HepG2 (cell line): ENCODE data around the gene LRP1B. TPM values are rescaled to one million over a fixed set of nuclear protein-coding genes. Genes with fewer than 3 reads are reported as not detected.

ENCODE experiments used
- ATAC-seq: fragments of 200-7000 bp; cut with Tn5 transposase; 3 replicates; pipeline ENCODE4 v1.9.1; 2020; ENCODE audit warnings: mild to moderate bottlenecking, moderate library complexity
- BruUV-seq: library from RNA; stranded (reverse); fragments of 400-500 nt; replicated peaks from 2 replicates; lab custom pipeline; 2021; lab: Mats Ljungman, UMichigan
- CTCF ChIA-PET: fragments of 300-600 bp; formaldehyde crosslinking; extraction: SDS; loops from one replicate; lab custom pipeline; 2021; ENCODE audit warnings: low total read pairs, inconsistent platforms, low intra/inter-chr PET ratio; lab: Yijun Ruan, JAX
- POLR2A ChIA-PET: fragments of 350-600 bp; sonication (Branson Sonifier 250); formaldehyde crosslinking; loops from one replicate; lab custom pipeline; 2020; ENCODE audit warnings: antibody characterized with exemption, inconsistent platforms; lab: Yijun Ruan, JAX
- DNase-seq: peaks from one replicate; pipeline ENCODE4 v3.0.0-alpha.2; 2015; ENCODE audit warnings: low spot score
- FAIRE-seq: peaks from 3 replicates; lab custom pipeline; 2011; peaks lifted over from hg19 to GRCh38; lab: Jason Lieb, UNC
- H2AFZ ChIP-seq: one replicate; pipeline ENCODE4 v1.6.1; 2011; ENCODE audit warnings: low read length, inconsistent platforms
- H3K27ac ChIP-seq: fragments of 300-600 bp; 3 replicates; pipeline ENCODE4 v1.8.0; 2011; ENCODE audit warnings: mixed run types, mild to moderate bottlenecking, mixed read lengths, low read length, inconsistent platforms; ENCODE audit not compliant: insufficient read depth; ENCODE audit errors: extremely low read length
- H3K27me3 ChIP-seq, 2 experiments: fragments of 200-600 bp in 1 of 2; 2 replicates in 1 of 2; 3 replicates in 1 of 2; pipeline versions ENCODE4 v1.6.0 to v1.8.0; 2011; ENCODE audit warnings: low read length in 2 of 2, mild to moderate bottlenecking in 2 of 2, moderate library complexity in 2 of 2, inconsistent platforms in 1 of 2; ENCODE audit not compliant: insufficient read depth in 2 of 2, control insufficient read depth in 1 of 2
- H3K36me3 ChIP-seq, 2 experiments: fragments of 200-600 bp in 1 of 2; replicated peaks in 1 of 2; 2 replicates in 1 of 2; 3 replicates in 1 of 2; pipeline versions ENCODE4 v1.5.1 to v1.8.0; 2011; ENCODE audit warnings: low read length in 2 of 2, inconsistent platforms in 1 of 2; ENCODE audit not compliant: insufficient read depth in 2 of 2, control insufficient read depth in 1 of 2
- H3K4me1 ChIP-seq: 2 replicates; pipeline ENCODE4 v1.5.1; 2012; ENCODE audit warnings: low read length, inconsistent platforms; ENCODE audit not compliant: insufficient read depth
- H3K4me2 ChIP-seq: 2 replicates; pipeline ENCODE4 v1.6.0; 2011; ENCODE audit warnings: low read depth, low read length, inconsistent platforms
- H3K4me3 ChIP-seq, 3 experiments: fragments of 200-600 bp in 1 of 3; sonication (generic), shearing (Covaris generic) in 1 of 3; replicated peaks in 1 of 3; 2 replicates each; pipeline ENCODE4 v1.5.1; 2011 to 2016; ENCODE audit warnings: low read length in 3 of 3, inconsistent platforms in 2 of 3, low read depth in 2 of 3, mild to moderate bottlenecking in 2 of 3, control low read depth in 1 of 3, mixed read lengths in 1 of 3; ENCODE audit not compliant: insufficient read depth in 1 of 3
- H3K79me2 ChIP-seq: one replicate; pipeline ENCODE4 v1.6.1; 2011; ENCODE audit warnings: low read length, inconsistent platforms; ENCODE audit not compliant: insufficient read depth
- H3K9ac ChIP-seq: 2 replicates; pipeline ENCODE4 v1.6.0; 2011; ENCODE audit warnings: mild to moderate bottlenecking, low read depth, low read length, inconsistent platforms; ENCODE audit not compliant: insufficient read depth
- H3K9me3 ChIP-seq: 2 replicates; pipeline ENCODE4 v1.5.1; 2012; ENCODE audit warnings: mild to moderate bottlenecking, low read length
- H4K20me1 ChIP-seq: 2 replicates; pipeline ENCODE4 v1.6.0; 2011; ENCODE audit warnings: inconsistent platforms, mild to moderate bottlenecking, low read length, moderate library complexity; ENCODE audit not compliant: insufficient read depth
- ATF7 ChIP-seq, 2 experiments: fragments of 450-650 bp in 1 of 2; sonication (generic) in 1 of 2; formaldehyde crosslinking in 1 of 2; IDR thresholded peaks; 2 replicates each; pipeline versions ENCODE4 v1.4.0 to v1.6.1; 2016 to 2020; ENCODE audit warnings: antibody characterized with exemption in 1 of 2, mild to moderate bottlenecking in 1 of 2, missing genetic modification reagents in 1 of 2
- CENPX ChIP-seq: sonication (generic); formaldehyde crosslinking; IDR thresholded peaks from 2 replicates; pipeline ENCODE4 v1.9.0; 2021; ENCODE audit warnings: mild to moderate bottlenecking, missing genetic modification reagents, moderate library complexity
- CREB1 ChIP-seq, 2 experiments: fragments of 450-650 bp in 1 of 2; IDR thresholded peaks; 2 replicates each; pipeline ENCODE4 v1.6.1; 2016 to 2017; ENCODE audit warnings: control low read depth in 1 of 2, mild to moderate bottlenecking in 1 of 2, missing compliant biosample characterization in 1 of 2, missing genetic modification characterization in 1 of 2
- HES4 ChIP-seq: sonication (generic); formaldehyde crosslinking; IDR thresholded peaks from 2 replicates; pipeline ENCODE4 v1.9.0; 2021; ENCODE audit warnings: mild to moderate bottlenecking, missing genetic modification reagents, borderline replicate concordance
- NBN ChIP-seq: fragments of 450-650 bp; conservative IDR thresholded peaks from 2 replicates; pipeline ENCODE4 v1.6.1; 2017
- PAWR ChIP-seq: sonication (generic); formaldehyde crosslinking; IDR thresholded peaks from 2 replicates; pipeline ENCODE4 v1.4.0; 2020; ENCODE audit warnings: missing genetic modification reagents, mild to moderate bottlenecking, borderline replicate concordance
- SP4 ChIP-seq: sonication (generic); formaldehyde crosslinking; IDR thresholded peaks from 2 replicates; pipeline ENCODE4 v1.8.1; 2023; ENCODE audit warnings: mild to moderate bottlenecking, missing genetic modification reagents
- TFAP4 ChIP-seq: sonication (generic); IDR thresholded peaks from 2 replicates; pipeline ENCODE4 v1.6.1; 2016; ENCODE audit warnings: low read depth, borderline replicate concordance
- WGBS: methylation state at CpG from one replicate; pipeline ENCODE4 v1.1.6; 2017; ENCODE audit warnings: low lambda C conversion rate; 5-methylcytosine and 5-hydroxymethylcytosine counted together
- in situ Hi-C: cut with HindIII; loops from 2 replicates; pipeline ENCODE4 v1.10.0; 2017; ENCODE audit warnings: low pct_unique_long_range_greater_than_20kb; ENCODE audit not compliant: extremely low pct_ligation_motif_present
- intact Hi-C: fragments of 100-400 bp; cut with micrococcal nuclease; formaldehyde crosslinking; loops from one replicate; pipeline ENCODE4 v1.10.0; 2022; ENCODE audit not compliant: unreplicated experiment
- polyA plus RNA-seq, 8 experiments: library from polyadenylated mRNA; depleted of rRNA in 3 of 8; stranded (reverse) in 7 of 8; unstranded in 1 of 8; fragments of >200 nt; fragmentation: Illumina TruSeq in 4 of 8; extraction: Trizol in 4 of 8; gene quantifications; 2 replicates each; pipeline versions ENCODE4 v1.2.1 to v1.2.3, GENCODE V29; 2011 to 2016; ENCODE audit warnings: low read depth in 4 of 8, missing spikeins in 1 of 8, mixed read lengths in 1 of 8; ENCODE audit not compliant: insufficient read depth in 1 of 8
- total RNA-seq, 5 experiments: library from RNA; depleted of rRNA; stranded (reverse); fragments of >200 nt; fragmentation: Illumina TruSeq; extraction: Trizol; gene quantifications; 2 replicates each; pipeline ENCODE4 v1.2.3, GENCODE V29; 2016; ENCODE audit warnings: low read depth in 1 of 5
- TF ChIP-seq, protein P1 (sequence below): sonication (generic); formaldehyde crosslinking; IDR thresholded peaks from 2 replicates; pipeline ENCODE4 v1.5.0; 2020; ENCODE audit warnings: missing genetic modification reagents, mild to moderate bottlenecking, borderline replicate concordance

The LRP1B gene
- total and polyA plus RNA-seq, 2 of the 13 experiments (the other 11 are each of a cell fraction or from before 2014, with no cell fraction given), result 0.04 TPM; not detected in 1

DNA sequence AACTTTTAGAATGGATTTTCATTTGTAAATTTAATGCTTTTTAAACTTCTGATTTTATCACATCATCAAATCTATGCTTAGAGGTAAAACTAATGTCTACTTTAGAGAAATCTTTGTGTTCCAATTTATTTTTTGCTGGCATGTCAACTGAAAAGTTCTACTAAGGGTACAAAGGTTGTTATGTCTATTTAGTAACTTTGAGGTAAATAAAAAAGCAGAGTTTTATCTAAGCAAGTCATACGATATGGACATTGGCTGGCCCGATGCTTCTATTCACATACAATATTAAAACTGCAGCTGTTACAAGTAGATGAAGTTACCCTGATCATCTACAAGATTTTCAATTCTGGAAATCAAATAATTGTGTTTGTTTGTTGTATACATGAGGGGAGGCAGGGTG, 1575.1 kb downstream of the LRP1B start:
- in situ Hi-C loops, result no loop called here
- Histone ChIP-seq H2AFZ (no peak overlapping the region), H3K27me3 (no peaks in the 10 kb centered on the region), H3K9ac (no peak overlapping the region), H3K4me3 (no peak overlapping the region), H3K4me1 (no peaks in the 10 kb centered on the region), H3K9me3 (no peaks in the 10 kb centered on the region), H4K20me1 (no peaks in the 10 kb centered on the region), H3K36me3 (no peaks in the 10 kb centered on the region), H3K4me2 (no peak overlapping the region), H3K79me2 (no peaks in the 10 kb centered on the region), H3K27ac (no peak overlapping the region)
- intact Hi-C loops, result no loop called here
- DNase-seq (no peak), ATAC-seq (no peak), FAIRE-seq (no peak)
- ChIA-PET POLR2A (no interaction called here), CTCF (no interaction called here)
- WGBS, result 0% methylated on average over 2 of the region's 2 CpGs
- TF ChIP-seq, protein P1, sequence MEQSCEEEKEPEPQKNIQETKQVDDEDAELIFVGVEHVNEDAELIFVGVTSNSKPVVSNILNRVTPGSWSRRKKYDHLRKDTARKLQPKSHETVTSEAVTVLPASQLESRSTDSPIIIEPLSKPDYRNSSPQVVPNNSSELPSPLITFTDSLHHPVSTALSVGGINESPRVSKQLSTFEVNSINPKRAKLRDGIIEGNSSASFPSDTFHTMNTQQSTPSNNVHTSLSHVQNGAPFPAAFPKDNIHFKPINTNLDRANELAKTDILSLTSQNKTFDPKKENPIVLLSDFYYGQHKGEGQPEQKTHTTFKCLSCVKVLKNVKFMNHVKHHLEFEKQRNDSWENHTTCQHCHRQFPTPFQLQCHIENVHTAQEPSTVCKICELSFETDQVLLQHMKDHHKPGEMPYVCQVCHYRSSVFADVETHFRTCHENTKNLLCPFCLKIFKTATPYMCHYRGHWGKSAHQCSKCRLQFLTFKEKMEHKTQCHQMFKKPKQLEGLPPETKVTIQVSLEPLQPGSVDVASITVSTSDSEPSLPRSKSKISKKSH (CRISPR knock-in tag), result no peak
- TF ChIP-seq HES4 (CRISPR knock-in tag) (no peak), TFAP4 (no peak), NBN (no peak), SP4 (CRISPR knock-in tag) (no peak), CENPX (CRISPR knock-in tag) (no peak)
- no TSS peak for BruUV-seq

- no peak overlapping the region for H3K4me3 ChIP-seq
- TF ChIP-seq ATF7 (IDR thresholded peaks at IDR 0.05) (peak; percentile 52), ATF7 (CRISPR knock-in tag; IDR thresholded peaks at IDR 0.05) (no peak), NBN (no peak), PAWR (CRISPR knock-in tag) (no peak), CREB1 (IDR thresholded peaks at IDR 0.05) (peak; percentile 80), CREB1 (CRISPR knock-in tag; IDR thresholded peaks at IDR 0.05) (no peak)
- POLR2A ChIA-PET, result no interaction called here
- H3K27ac ChIP-seq, result no peak overlapping the region
- H2AFZ ChIP-seq, result no peak overlapping the region
- WGBS, result 21% methylated on average over 3 of the region's 3 CpGs
- H3K9me3 ChIP-seq, result no peaks in the 10 kb centered on the region
- H3K36me3 ChIP-seq, result no peaks in the 10 kb centered on the region
- no peak overlapping the region for H3K9ac ChIP-seq
- ATAC-seq (no peak), DNase-seq (no peak), FAIRE-seq (no peak)
- no peaks in the 10 kb centered on the region for H3K27me3 ChIP-seq
- H3K4me2 ChIP-seq, result no peak overlapping the region
- in situ Hi-C loops, result no loop called here
- CTCF ChIA-PET, result no interaction called here
- intact Hi-C loops, result no loop called here
- no peaks in the 10 kb centered on the region for H4K20me1 ChIP-seq
- BruUV-seq, result no TSS peak
- no peaks in the 10 kb centered on the region for H3K79me2 ChIP-seq
- H3K4me1 ChIP-seq, result no peaks in the 10 kb centered on the region
These were observed 1578.2 kb downstream of the LRP1B start for GRCh38 chr2:140552634-140553033.
